Spleen (tissue), 11 donors: ENCODE measurements around the gene KIF23. TPM values are rescaled to one million over a fixed set of nuclear protein-coding genes. Genes with fewer than 3 reads are reported as not detected.

Source experiments
- DNase-seq: peaks from one replicate; pipeline ENCODE4 v3.0.0-alpha.2; 2020
- H3K27ac ChIP-seq, 8 donors: fragments of 200-600 bp; sonication (generic) in 7 of 8; 1 replicate in 4 of 8; 2 replicates in 4 of 8; pipeline versions ENCODE4 v1.5.0 to v1.8.0; 2016 to 2021; ENCODE audit warnings: inconsistent platforms in 4 of 8, mild to moderate bottlenecking in 4 of 8, moderate library complexity in 1 of 8
- H3K27me3 ChIP-seq, 7 donors: fragments of 200-600 bp; sonication (generic) in 6 of 7; replicated peaks in 1 of 7; 1 replicate in 4 of 7; 2 replicates in 3 of 7; pipeline versions ENCODE4 v1.5.0 to v1.8.0; 2016 to 2021; ENCODE audit warnings: inconsistent platforms in 3 of 7, mild to moderate bottlenecking in 1 of 7
- H3K36me3 ChIP-seq, 6 donors: fragments of 200-600 bp; sonication (generic) in 5 of 6; 1 replicate in 4 of 6; 2 replicates in 2 of 6; pipeline versions ENCODE4 v1.5.0 to v1.8.0; 2016 to 2021; ENCODE audit warnings: inconsistent platforms in 2 of 6
- H3K4me1 ChIP-seq, 6 donors: fragments of 200-600 bp; sonication (generic) in 5 of 6; 1 replicate in 3 of 6; 2 replicates in 3 of 6; pipeline versions ENCODE4 v1.5.0 to v1.8.0; 2016 to 2021; ENCODE audit warnings: inconsistent platforms in 3 of 6
- H3K4me3 ChIP-seq, 8 donors: fragments of 200-600 bp; sonication (generic) in 7 of 8; 1 replicate in 4 of 8; 2 replicates in 4 of 8; pipeline versions ENCODE4 v1.5.0 to v1.8.0; 2016 to 2021; ENCODE audit warnings: inconsistent platforms in 4 of 8, mild to moderate bottlenecking in 4 of 8, moderate library complexity in 2 of 8
- H3K9me3 ChIP-seq, 8 donors: fragments of 200-600 bp; sonication (generic) in 7 of 8; 1 replicate in 4 of 8; 2 replicates in 4 of 8; pipeline versions ENCODE4 v1.5.0 to v1.8.0; 2016 to 2021; ENCODE audit warnings: inconsistent platforms in 4 of 8
- CTCF ChIP-seq, 11 experiments: fragments of 200-600 bp in 7 of 11; fragments of 450-650 bp in 4 of 11; sonication (generic) in 4 of 11; IDR thresholded peaks in 8 of 11; conservative IDR thresholded peaks in 3 of 11; 1 replicate in 7 of 11; 2 replicates in 4 of 11; pipeline versions ENCODE4 v1.4.0 to v1.8.0; 2016 to 2021; ENCODE audit warnings: antibody characterized with exemption in 11 of 11, inconsistent platforms in 4 of 11, mild to moderate bottlenecking in 1 of 11
- POLR2A ChIP-seq, 3 donors: fragments of 450-650 bp; IDR thresholded peaks; one replicate each; pipeline ENCODE4 v1.5.1; 2017; ENCODE audit warnings: antibody characterized with exemption in 3 of 3, mild to moderate bottlenecking in 1 of 3
- POLR2AphosphoS5 ChIP-seq, 3 donors: sonication (generic); formaldehyde crosslinking; IDR thresholded peaks; one replicate each; pipeline ENCODE4 v1.5.1; 2017; ENCODE audit warnings: antibody characterized with exemption in 3 of 3
- WGBS, 5 donors: extraction: QIAGEN DNeasy Blood & Tissue Kit in 3 of 5; methylation state at CpG; one replicate each; pipeline versions ENCODE4 v1.1.5 to v1.1.7; 2013 to 2018; 5-methylcytosine and 5-hydroxymethylcytosine counted together
- intact Hi-C: fragments of 100-400 bp; cut with DNase I; formaldehyde crosslinking; loops from one replicate; pipeline ENCODE4 v1.15.0; 2023; ENCODE audit warnings: low total_unique reads
- polyA plus RNA-seq, 3 donors: library from polyadenylated mRNA; stranded (reverse); fragments of 200-250 nt; gene quantifications; one replicate each; pipeline ENCODE4 v1.2.1, GENCODE V29; 2013
- total RNA-seq, 7 donors: library from RNA; depleted of rRNA in 3 of 7; stranded (reverse); fragments of >200 nt in 3 of 7; fragmentation: NEBNext Ultra II Directional in 4 of 7; extraction: Animal tissue kit (Norgen Biotek cat#: 25700) in 4 of 7; gene quantifications; one replicate each; pipeline versions ENCODE4 v1.1.0 to v1.2.1, GENCODE V29; 2016 to 2021
- donor health status: healthy with polysubstance abuse.
- donor health status: DM: no; HTN: no; CAD: no; lungs with moderate emphysema.
- donor health status: DM: no; HTN: no; CAD: no.
- donor health status: Bipolar disorder and iron deficiency.
- donor health status: healthy.
- donor health status: DM: no; HTN: no; CAD: no.
- donor health status: DM: yes; HTN: yes; CAD: no.

KIF23 gene
- total and polyA plus RNA-seq, 10 donors = 0.89 to 9.2 (median 4.5) TPM

- Histone ChIP-seq H3K27me3 (peaks cover 0 to 2% (median 0%) of the 10 kb centered on the region in 7 donors), H3K9me3 (no peaks in the 10 kb centered on the region), H3K36me3 (no peaks in the 10 kb centered on the region), H3K4me3 (no peak overlapping the region), H3K27ac (no peak overlapping the region), H3K4me1 (no peaks in the 10 kb centered on the region)
- intact Hi-C loops = no loop called here
- DNase-seq = no peak
- TF ChIP-seq CTCF (IDR thresholded peaks at IDR 0.05 in 8 of 11, conservative IDR thresholded peaks at IDR 0.05 in 3 of 11) (no peak), POLR2A (IDR thresholded peaks at IDR 0.05) (no peak), POLR2AphosphoS5 (IDR thresholded peaks at IDR 0.05) (no peak)
- 78 to 89% (median 86%) methylated on average over 6 of the region's 6 CpGs for WGBS, 5 donors
Measured at GRCh38 chr15:69400850-69401249, 13.3 kb upstream of the KIF23 start.

DNA sequence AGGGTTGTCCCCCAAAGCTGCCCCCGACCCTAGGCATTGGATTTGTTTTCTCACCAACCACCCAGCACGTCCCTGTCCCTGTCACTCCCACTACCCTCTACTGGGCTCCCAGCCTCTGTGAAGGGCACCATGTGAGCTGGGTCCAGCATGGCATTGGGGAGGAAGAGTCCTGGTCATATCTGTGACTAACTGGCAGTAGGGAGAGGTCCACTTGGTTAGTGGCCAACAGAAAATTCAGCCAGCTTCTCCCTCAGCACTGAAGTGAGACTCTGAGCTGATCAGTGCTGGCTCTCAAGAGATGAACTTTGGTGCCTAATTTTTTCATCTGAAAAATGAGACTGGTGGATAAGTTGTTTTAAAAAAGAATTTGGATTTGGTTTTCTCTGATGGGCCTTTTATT, 11.3 kb upstream of the KIF23 start:
- H3K9me3 ChIP-seq = no peaks in the 10 kb centered on the region
- H3K4me1 ChIP-seq = no peaks in the 10 kb centered on the region
- DNase-seq = peak; percentile 54
- no peak overlapping the region for H3K4me3 ChIP-seq
- TF ChIP-seq CTCF (IDR thresholded peaks at IDR 0.05 in 8 of 11, conservative IDR thresholded peaks at IDR 0.05 in 3 of 11) (no peak), POLR2A (IDR thresholded peaks at IDR 0.05) (no peak), POLR2AphosphoS5 (IDR thresholded peaks at IDR 0.05) (no peak)
- no peaks in the 10 kb centered on the region for H3K36me3 ChIP-seq
- H3K27ac ChIP-seq = no peak overlapping the region
- H3K27me3 ChIP-seq = no peaks in the 10 kb centered on the region
- 88 to 91% (median 90%) methylated on average over 2 of the region's 2 CpGs for WGBS, 5 donors
- intact Hi-C loops = no loop called here

DNA sequence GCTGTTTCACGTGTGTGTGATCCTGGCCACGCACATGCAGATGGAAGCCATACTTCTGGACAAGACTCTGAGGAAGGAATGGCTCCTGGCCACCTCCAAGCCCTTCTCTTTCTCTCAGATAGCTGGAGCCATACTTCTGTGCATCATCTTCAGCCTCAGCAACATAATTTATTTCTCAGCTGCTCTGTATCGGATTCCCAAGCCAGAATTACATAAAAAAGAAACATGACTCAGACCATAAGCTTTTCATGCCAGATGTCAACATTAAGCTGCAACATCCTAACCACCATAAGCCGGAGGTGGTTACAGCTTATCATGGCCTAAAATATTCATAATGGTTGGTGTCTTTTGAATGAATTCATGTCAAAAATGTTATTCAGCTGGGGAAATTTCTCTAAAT, 10.6 kb upstream of the KIF23 start:
- no peak for DNase-seq
- WGBS, 5 donors = 72 to 90% (median 84%) methylated on average over 4 of the region's 4 CpGs
- Histone ChIP-seq H3K36me3 (no peaks in the 10 kb centered on the region), H3K27ac (no peak overlapping the region), H3K4me3 (no peak overlapping the region), H3K27me3 (no peaks in the 10 kb centered on the region), H3K9me3 (no peaks in the 10 kb centered on the region), H3K4me1 (no peaks in the 10 kb centered on the region)
- intact Hi-C loops = no loop called here
- TF ChIP-seq POLR2A (IDR thresholded peaks at IDR 0.05) (no peak), POLR2AphosphoS5 (IDR thresholded peaks at IDR 0.05) (no peak), CTCF (IDR thresholded peaks at IDR 0.05 in 8 of 11, conservative IDR thresholded peaks at IDR 0.05 in 3 of 11) (no peak)

- no peak overlapping the region for H3K27ac ChIP-seq
- H3K4me1 ChIP-seq = no peaks in the 10 kb centered on the region
- WGBS, 5 donors = 61 to 64% (median 63%) methylated on average over 3 of the region's 3 CpGs
- TF ChIP-seq CTCF (IDR thresholded peaks at IDR 0.05 in 8 of 11, conservative IDR thresholded peaks at IDR 0.05 in 3 of 11) (no peak), POLR2A (IDR thresholded peaks at IDR 0.05) (no peak), POLR2AphosphoS5 (IDR thresholded peaks at IDR 0.05) (no peak)
- no peaks in the 10 kb centered on the region for H3K9me3 ChIP-seq
- no peak for DNase-seq
- no peak overlapping the region for H3K4me3 ChIP-seq
- no peaks in the 10 kb centered on the region for H3K36me3 ChIP-seq
- no peaks in the 10 kb centered on the region for H3K27me3 ChIP-seq
- intact Hi-C loops = no loop called here
Measured at GRCh38 chr15:69405110-69405509, 9.0 kb upstream of the KIF23 start.
